B cell (primary cell): Measurements from ENCODE around the gene ASIC1. TPM values are rescaled to one million over a fixed set of nuclear protein-coding genes. Genes with fewer than 3 reads are reported as not detected.

Experiments
- ATAC-seq: fragments of 200-7000 bp; cut with Tn5 transposase; one replicate; pipeline ENCODE4 v1.10.0; 2021; ENCODE audit warnings: low read depth, mild to moderate bottlenecking, moderate number of reproducible peaks, moderate library complexity
- CTCF ChIA-PET: fragments of 350-600 bp; sonication (Branson Sonifier 250); formaldehyde crosslinking; loops from one replicate; lab custom pipeline; 2021; ENCODE audit warnings: antibody characterized with exemption, inconsistent platforms; lab: Charles Lee
- POLR2A ChIA-PET: fragments of 350-600 bp; sonication (Branson Sonifier 250); formaldehyde crosslinking; loops from one replicate; lab custom pipeline; 2021; ENCODE audit warnings: antibody characterized with exemption; lab: Charles Lee
- DNase-seq: peaks from one replicate; pipeline ENCODE4 v3.0.0; 2013
- H2AFZ ChIP-seq: 2 replicates; pipeline ENCODE4 v1.6.1; 2012; ENCODE audit warnings: mild to moderate bottlenecking, low read depth, low read length; ENCODE audit not compliant: insufficient read depth, poor library complexity, severe bottlenecking
- H3K27ac ChIP-seq, 2 donors: 1 replicate in 1 of 2; 2 replicates in 1 of 2; pipeline ENCODE4 v1.5.1; 2012 to 2013; ENCODE audit warnings: low read length in 2 of 2, mild to moderate bottlenecking in 2 of 2, moderate library complexity in 1 of 2
- H3K27me3 ChIP-seq, 4 experiments: fragments of 200-600 bp in 1 of 4; sonication (generic) in 1 of 4; replicated peaks in 1 of 4; 1 replicate in 2 of 4; 2 replicates in 2 of 4; pipeline versions ENCODE4 v1.6.1 to v1.7.0; 2013 to 2016; ENCODE audit warnings: low read length in 3 of 4, mild to moderate bottlenecking in 2 of 4, mixed read lengths in 1 of 4, moderate library complexity in 1 of 4; ENCODE audit not compliant: insufficient read depth in 4 of 4, control insufficient read depth in 3 of 4; ENCODE audit errors: control extremely low read depth in 1 of 4
- H3K36me3 ChIP-seq, 2 experiments: replicated peaks in 1 of 2; 1 replicate in 1 of 2; 2 replicates in 1 of 2; pipeline versions ENCODE4 v1.6.1 to v1.7.1; 2013; ENCODE audit warnings: low read length in 1 of 2; ENCODE audit not compliant: insufficient read depth in 2 of 2, control insufficient read depth in 1 of 2; ENCODE audit errors: control extremely low read depth in 1 of 2, extremely low read depth in 1 of 2
- H3K4me1 ChIP-seq, 2 donors: fragments of 200-600 bp in 1 of 2; sonication (generic) in 1 of 2; 1 replicate in 1 of 2; 2 replicates in 1 of 2; pipeline versions ENCODE4 v1.5.1 to v1.6.1; 2013 to 2017; ENCODE audit warnings: low read length in 2 of 2; ENCODE audit not compliant: control insufficient read depth in 2 of 2, insufficient read depth in 2 of 2
- H3K4me2 ChIP-seq: replicated peaks from 2 replicates; pipeline ENCODE3; 2012; ENCODE audit warnings: mild to moderate bottlenecking, low read depth, low read length; ENCODE audit not compliant: poor library complexity, severe bottlenecking
- H3K4me3 ChIP-seq, 5 experiments: fragments of 200-600 bp in 1 of 5; sonication (generic) in 1 of 5; 1 replicate in 3 of 5; 2 replicates in 2 of 5; pipeline versions ENCODE4 v1.5.1 to v1.7.0; 2011 to 2016; ENCODE audit warnings: low read length in 4 of 5, mild to moderate bottlenecking in 4 of 5, low read depth in 2 of 5, control low read depth in 1 of 5, moderate library complexity in 1 of 5; ENCODE audit not compliant: insufficient read depth in 1 of 5; ENCODE audit errors: control extremely low read depth in 1 of 5, extremely low read depth in 1 of 5
- H3K79me2 ChIP-seq: fragments of 200-600 bp; sonication (generic); one replicate; pipeline ENCODE4 v1.6.0; 2016; ENCODE audit warnings: low read length; ENCODE audit not compliant: control insufficient read depth, insufficient read depth
- H3K9ac ChIP-seq: fragments of 200-600 bp; sonication (generic); 2 replicates; pipeline ENCODE4 v1.6.1; 2017; ENCODE audit warnings: mild to moderate bottlenecking, low read length, moderate library complexity
- H3K9me3 ChIP-seq, 3 donors: one replicate each; pipeline versions ENCODE4 v1.6.1 to v1.7.1; 2013; ENCODE audit warnings: low read length in 2 of 3; ENCODE audit not compliant: control insufficient read depth in 2 of 3, insufficient read depth in 1 of 3; ENCODE audit errors: control extremely low read depth in 1 of 3
- H4K20me1 ChIP-seq: 2 replicates; pipeline ENCODE4 v1.6.0; 2012; ENCODE audit warnings: mild to moderate bottlenecking, low read length; ENCODE audit not compliant: insufficient read depth, control insufficient read depth, poor library complexity, severe bottlenecking
- H3K27ac Mint-ChIP-seq: one replicate; pipeline ENCODE4 v1.8.0; 2021; ENCODE audit warnings: mixed read lengths
- H3K27me3 Mint-ChIP-seq: one replicate; pipeline ENCODE4 v1.8.0; 2021; ENCODE audit warnings: mixed read lengths
- H3K4me1 Mint-ChIP-seq: one replicate; pipeline ENCODE4 v1.8.0; 2021; ENCODE audit warnings: mixed read lengths
- H3K4me3 Mint-ChIP-seq: one replicate; pipeline ENCODE4 v1.8.0; 2021; ENCODE audit warnings: mixed read lengths
- H3K9me3 Mint-ChIP-seq: one replicate; pipeline ENCODE4 v1.8.0; 2022; ENCODE audit warnings: mixed read lengths; ENCODE audit not compliant: insufficient read depth
- CTCF ChIP-seq: fragments of 200-600 bp; IDR thresholded peaks from one replicate; pipeline ENCODE4 v1.8.0; 2022; ENCODE audit warnings: antibody characterized with exemption, mild to moderate bottlenecking
- EZH2 ChIP-seq: IDR thresholded peaks from 2 replicates; pipeline ENCODE4 v1.6.1; 2012; ENCODE audit warnings: borderline replicate concordance, low read depth, mild to moderate bottlenecking, moderate library complexity, low read length; ENCODE audit not compliant: insufficient read depth, poor library complexity, severe bottlenecking
- WGBS: methylation state at CpG from one replicate; pipeline ENCODE4 v1.1.5; 2013; ENCODE audit warnings: missing lambda C conversion rate; ENCODE audit not compliant: insufficient coverage; 5-methylcytosine and 5-hydroxymethylcytosine counted together
- intact Hi-C: fragments of 100-400 bp; cut with micrococcal nuclease; formaldehyde crosslinking; loops from one replicate; pipeline ENCODE4 v1.10.0; 2022
- polyA plus RNA-seq: library from polyadenylated mRNA; depleted of rRNA; stranded (reverse); fragments of >200 nt; gene quantifications from 2 replicates; pipeline ENCODE4 v1.2.3, GENCODE V29; 2012
- total RNA-seq, 2 donors: library from RNA; stranded (reverse); fragments of 120-200 nt in 1 of 2; gene quantifications; 1 replicate in 1 of 2; 2 replicates in 1 of 2; pipeline versions ENCODE4 v1.2.3 to v1.2.4, GENCODE V29; 2013 to 2022

ASIC1 gene
- total and polyA plus RNA-seq, 2 donors (not counting 1 experiment from before 2014, with no cell fraction given): not detected

- Mint-ChIP-seq H3K9me3 (no peaks in the 10 kb centered on the region), H3K27ac (no peak overlapping the region), H3K4me3 (no peak overlapping the region), H3K27me3 (peaks cover 5% of the 10 kb centered on the region), H3K4me1 (no peaks in the 10 kb centered on the region)
- Histone ChIP-seq H3K4me1 (no peaks in the 10 kb centered on the region), H3K79me2 (no peaks in the 10 kb centered on the region), H3K4me3 (no peak overlapping the region), H3K4me2 (no peak overlapping the region), H3K9ac (no peak overlapping the region), H3K27ac (no peak overlapping the region), H3K9me3 (no peaks in the 10 kb centered on the region), H2AFZ (no peak overlapping the region), H3K27me3 (peaks cover 0 to 5% (median 0%) of the 10 kb centered on the region in 4 experiments), H4K20me1 (no peaks in the 10 kb centered on the region), H3K36me3 (no peaks in the 10 kb centered on the region)
- no peak for TF ChIP-seq EZH2
- TF ChIP-seq CTCF: no peak
- 100% methylated on average over 4 of the region's 6 CpGs for whole genome bisulfite sequencing
- intact Hi-C loops: no loop called here
- DNase-seq: no peak
- no peak for ATAC-seq
- ChIA-PET CTCF (interaction anchor here (1.5 to 1.6 kb wide), 3 partner anchors 9 to 25 kb away, joined by 3 to 5 read pairs (median 4); no protein-coding TSS in a partner anchor), POLR2A (no interaction called here)
Measured at GRCh38 chr12:50042693-50043092, 14.7 kb upstream of the ASIC1 start.

GRCh38 chr12:50043308-50043707 lies 14.1 kb upstream of the ASIC1 start:
- no peak for TF ChIP-seq CTCF
- TF ChIP-seq EZH2: no peak
- Histone ChIP-seq H3K4me3 (no peak overlapping the region), H3K4me2 (no peak overlapping the region), H3K9me3 (no peaks in the 10 kb centered on the region), H3K4me1 (no peaks in the 10 kb centered on the region), H2AFZ (no peak overlapping the region), H4K20me1 (no peaks in the 10 kb centered on the region), H3K9ac (no peak overlapping the region), H3K36me3 (no peaks in the 10 kb centered on the region), H3K27me3 (peaks cover 0 to 5% (median 0%) of the 10 kb centered on the region in 4 experiments), H3K79me2 (no peaks in the 10 kb centered on the region), H3K27ac (no peak overlapping the region)
- Mint-ChIP-seq H3K27ac (no peak overlapping the region), H3K27me3 (peaks cover 2% of the 10 kb centered on the region), H3K4me1 (no peaks in the 10 kb centered on the region), H3K4me3 (no peak overlapping the region), H3K9me3 (no peaks in the 10 kb centered on the region)
- CTCF ChIA-PET: interaction anchor here (1.5 to 1.6 kb wide), 3 partner anchors 10 to 25 kb away, joined by 3 to 5 read pairs (median 4); no protein-coding TSS in a partner anchor
- POLR2A ChIA-PET: no interaction called here
- ATAC-seq: no peak
- intact Hi-C loops: no loop called here
- DNase-seq: no peak
- 100% methylated on average over 1 of the region's 2 CpGs for WGBS
